GM18508 (cell line): ENCODE measurements around the gene EEF1A2.

Experiments
- ATAC-seq: cut with Tn5 transposase; IDR thresholded peaks from one replicate; pipeline ENCODE4 v1.9.1; 2021; ENCODE audit warnings: moderate number of reproducible peaks; ENCODE audit not compliant: insufficient read depth, unreplicated experiment

Gene EEF1A2

DNA sequence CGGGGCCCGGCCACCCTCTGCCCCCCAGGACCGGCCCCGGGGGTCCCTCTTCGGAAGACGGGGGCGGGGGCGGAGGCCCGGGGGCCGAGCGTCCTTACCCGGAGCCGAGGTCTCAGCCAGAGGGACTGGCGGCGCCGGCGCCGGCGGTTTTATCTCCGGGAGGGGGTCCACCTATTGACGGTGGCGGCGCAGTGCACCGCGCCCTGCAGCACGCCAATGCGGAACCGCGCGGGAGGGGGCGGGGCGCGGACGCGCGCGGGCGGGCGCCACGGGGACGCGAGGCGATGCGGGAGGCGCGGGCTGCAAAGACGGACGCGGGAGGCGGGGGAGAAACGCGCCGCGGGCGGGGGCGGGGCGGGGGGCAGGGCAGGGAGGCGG lies at the start of gene EEF1A2:
Gene EEF1A2, minus strand, starts transcription at position 124 of the 378 bp plus-strand sequence. CDS start 1,320 bp downstream, outside the sequence.
- no peak for ATAC-seq

GRCh38 chr20:63548542-63548941 lies 49.7 kb upstream of the EEF1A2 start:
- no peak for ATAC-seq

DNA sequence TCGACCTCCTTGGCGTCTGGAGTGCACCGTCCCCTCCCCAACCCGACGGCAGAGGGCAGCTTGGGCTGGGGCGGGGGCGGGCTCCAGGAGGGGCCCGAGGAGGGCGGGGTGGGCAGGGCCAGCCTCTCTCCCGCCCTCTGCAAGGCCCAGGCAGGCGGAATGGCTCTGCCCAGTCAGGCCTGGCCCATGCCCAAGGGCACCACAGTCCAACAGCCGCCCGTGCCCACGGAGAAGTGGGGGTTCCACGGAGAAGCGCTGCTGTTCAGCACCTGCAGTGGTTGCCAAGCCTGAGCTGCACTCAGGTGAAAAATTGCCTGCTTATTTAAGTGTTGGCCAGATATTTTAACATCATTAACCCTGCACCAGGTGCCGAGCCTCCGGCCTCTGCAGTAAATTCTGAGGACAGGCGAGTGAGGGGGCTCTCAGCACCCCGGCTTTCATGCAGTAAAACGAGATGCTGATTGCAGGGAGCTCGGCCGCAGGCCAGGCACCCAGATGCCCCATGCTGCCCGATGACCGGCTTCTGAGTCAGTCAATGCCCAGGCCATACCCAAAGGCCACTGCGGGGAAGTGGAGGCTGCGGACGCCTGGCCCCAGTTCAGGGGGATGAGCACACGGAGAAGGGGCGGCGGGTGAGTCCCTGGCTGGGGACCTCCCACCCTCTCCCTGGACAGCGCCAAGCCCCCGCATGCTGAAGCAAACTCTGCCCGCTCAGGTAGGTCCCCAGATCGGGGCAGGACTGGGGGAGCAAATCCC lies 49.0 kb upstream of the EEF1A2 start, which contains the start of gene SRMS:
Gene SRMS, minus strand, starts transcription at position 25 of the 756 bp plus-strand sequence. CDS start 286 bp downstream, outside the sequence.
- no peak for ATAC-seq

GRCh38 chr20:63546956-63547724 lies 48.3 kb upstream of the EEF1A2 start:
- no peak for ATAC-seq

- ATAC-seq: no peak
These were observed 47.5 kb upstream of the EEF1A2 start for GRCh38 chr20:63546256-63546955.

GRCh38 chr20:63545814-63546213 lies 46.9 kb upstream of the EEF1A2 start:
- no peak for ATAC-seq

DNA sequence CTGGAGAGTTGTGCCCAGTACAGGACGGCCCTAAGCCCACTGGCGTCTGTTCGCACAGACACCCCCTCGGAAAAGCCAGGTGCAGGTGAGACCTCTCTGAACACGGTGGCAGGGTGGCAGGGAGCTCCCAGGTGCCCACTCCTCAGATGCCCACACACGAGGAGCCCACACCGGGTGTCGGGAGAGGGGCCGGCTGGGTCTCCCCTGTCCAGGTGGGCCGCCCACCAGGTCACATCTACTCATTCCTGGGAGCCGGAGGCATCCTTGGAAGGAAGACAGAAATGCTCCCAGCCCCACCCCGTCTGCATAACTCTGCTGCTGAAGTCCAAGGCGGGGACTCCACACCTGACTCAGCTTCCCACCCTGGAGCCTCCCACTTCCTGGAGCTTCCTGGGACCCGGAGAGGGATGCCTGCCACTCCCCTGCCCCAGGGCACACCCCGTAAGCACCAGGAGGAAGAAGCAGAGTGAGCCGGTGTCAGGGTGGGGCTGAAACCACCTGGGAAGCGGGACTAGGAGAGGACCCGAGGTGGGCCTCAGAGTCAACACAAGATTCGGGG lies 46.2 kb upstream of the EEF1A2 start:
- ATAC-seq: no peak

DNA sequence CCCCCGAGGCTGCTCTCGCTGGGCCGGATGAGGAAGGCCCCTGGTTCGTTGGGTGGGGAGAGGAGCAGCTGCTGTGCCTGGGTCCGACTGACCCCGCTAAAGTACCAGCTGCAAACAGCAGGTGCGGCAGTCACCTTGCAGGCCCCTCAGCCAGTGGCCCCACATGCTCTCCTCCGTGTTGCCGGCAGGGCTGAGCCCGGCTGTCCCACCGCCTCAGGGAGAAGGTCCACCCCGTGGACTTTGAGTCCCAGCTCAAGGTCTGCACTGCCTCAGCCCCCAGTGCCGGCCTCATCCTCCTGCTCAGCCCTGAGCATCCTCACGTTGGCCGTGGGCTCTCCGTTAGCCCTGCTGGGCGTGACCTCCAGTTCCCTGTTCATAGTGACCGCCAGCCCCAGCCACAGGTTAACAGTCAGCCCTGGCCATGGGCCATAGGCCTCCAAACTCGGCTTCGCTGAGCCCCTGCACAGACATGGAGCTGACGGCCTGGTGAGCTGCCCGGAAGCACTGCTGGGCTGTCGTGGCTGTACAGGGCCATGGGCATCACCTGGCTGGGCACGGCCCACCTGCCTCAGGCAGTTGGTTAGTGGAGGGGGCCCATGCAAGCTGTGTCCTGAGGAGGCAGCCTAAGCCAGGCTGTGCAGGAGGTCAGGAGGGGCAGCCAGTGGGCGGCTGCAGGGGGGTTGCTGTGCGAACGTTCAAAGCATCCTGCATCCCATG lies 45.5 kb upstream of the EEF1A2 start:
- ATAC-seq: no peak

DNA sequence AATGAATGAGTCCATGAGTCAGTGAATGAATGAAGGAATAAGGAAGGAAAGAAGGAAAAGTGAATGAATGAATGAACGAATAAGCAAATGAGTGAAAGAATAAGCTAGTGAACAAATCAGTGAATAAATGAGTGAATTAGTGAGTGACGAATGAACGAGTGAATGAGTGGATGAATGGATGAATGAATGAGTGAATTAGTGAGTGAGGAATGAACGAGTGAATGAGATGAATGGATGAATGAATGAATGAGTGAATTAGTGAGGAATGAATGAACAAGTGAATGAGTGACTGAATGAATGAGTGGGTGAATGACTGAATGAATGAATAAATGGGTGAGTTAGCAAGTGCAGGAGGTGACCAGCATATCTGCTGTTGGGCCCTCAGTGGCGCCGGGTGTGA lies 44.9 kb upstream of the EEF1A2 start:
- ATAC-seq: no peak

DNA sequence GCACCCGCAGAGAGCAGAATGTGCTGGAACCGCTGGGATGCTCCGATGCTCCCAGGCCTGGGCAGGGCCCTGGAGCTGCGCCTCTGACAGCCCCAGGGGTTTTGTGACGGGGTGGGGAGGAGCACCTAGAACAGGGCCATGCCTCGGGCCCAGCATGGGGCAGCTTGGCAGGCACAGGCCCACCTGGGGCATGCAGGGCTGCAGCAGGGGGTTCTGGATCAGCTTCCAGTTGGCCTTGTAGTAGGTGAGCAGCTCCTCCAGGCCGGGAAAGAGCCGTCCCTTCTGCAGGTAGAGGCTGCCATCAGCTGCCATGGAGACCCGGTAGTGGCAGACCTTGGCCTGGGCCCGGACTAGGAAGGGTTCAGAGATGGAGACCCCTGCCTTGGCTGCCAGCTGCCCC lies 44.2 kb upstream of the EEF1A2 start:
- no peak for ATAC-seq

DNA sequence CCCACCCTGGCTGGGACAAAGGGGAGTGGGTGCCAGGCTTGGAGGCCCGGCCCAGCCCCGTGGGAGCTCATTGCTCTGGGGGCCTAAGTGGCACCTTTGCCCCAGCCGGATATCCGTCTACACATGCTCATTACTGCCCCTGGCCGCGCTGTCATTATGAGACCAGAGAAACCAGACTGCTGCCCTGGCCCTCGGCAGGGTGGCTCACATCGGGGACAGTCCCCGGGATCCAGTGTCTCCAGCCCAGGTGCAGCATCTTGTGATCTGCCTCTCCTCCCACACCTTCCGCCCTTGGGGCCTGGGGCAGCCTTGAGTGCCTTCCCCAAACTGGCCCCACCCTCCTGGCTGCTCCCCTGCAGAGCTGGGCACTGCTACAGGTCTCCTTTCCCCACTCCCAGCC lies 43.8 kb upstream of the EEF1A2 start:
- no peak for ATAC-seq

DNA sequence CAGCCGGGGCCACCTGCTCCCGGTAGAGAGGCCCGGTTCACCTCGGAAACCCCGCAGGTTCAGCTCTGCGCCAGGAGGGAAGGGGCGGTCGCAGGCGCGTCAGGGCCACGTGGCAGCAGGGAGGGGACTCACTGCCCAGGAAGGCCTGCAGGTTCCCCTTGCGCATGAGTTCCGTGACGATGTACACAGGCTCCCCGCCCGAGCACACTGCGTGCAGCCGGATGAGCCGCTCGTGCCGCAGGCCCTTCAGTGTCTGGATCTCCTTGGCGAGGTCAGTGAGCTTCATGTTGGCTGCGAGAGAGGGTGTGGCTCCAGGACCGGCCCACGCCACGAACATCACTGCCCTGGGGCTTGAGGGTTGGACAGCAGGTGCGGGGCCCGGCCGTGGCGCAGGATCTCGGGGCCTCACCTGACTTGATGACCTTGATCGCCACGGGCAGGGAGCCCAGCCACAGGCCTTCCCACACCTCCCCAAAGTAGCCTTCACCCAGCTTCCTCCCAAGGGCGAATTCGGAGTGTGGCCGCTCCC lies 43.2 kb upstream of the EEF1A2 start:
- no peak for ATAC-seq

GRCh38 chr20:63541371-63541770 lies 42.5 kb upstream of the EEF1A2 start:
- ATAC-seq: no peak

GRCh38 chr20:63540417-63541186 lies 41.7 kb upstream of the EEF1A2 start:
- no peak for ATAC-seq

- no peak for ATAC-seq
These were observed 40.8 kb upstream of the EEF1A2 start for GRCh38 chr20:63539441-63540370.

DNA sequence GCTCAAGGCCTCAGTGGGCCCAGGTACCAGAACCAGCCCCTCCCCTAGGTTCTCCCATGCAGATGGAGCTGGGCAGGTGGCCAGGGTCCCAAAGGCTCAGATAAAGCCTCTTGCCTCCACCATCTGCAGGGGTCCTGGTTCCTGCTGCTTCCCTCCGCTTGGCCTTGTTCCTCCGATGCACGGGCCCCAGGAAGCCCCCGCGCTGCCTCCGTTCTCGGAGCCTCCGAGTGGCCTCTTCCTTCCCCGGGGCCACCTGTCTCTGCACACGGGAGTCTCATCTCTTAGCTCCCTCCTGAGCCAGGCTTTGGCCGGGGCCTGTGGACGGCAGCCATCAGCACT lies 40.2 kb upstream of the EEF1A2 start:
- no peak for ATAC-seq

DNA sequence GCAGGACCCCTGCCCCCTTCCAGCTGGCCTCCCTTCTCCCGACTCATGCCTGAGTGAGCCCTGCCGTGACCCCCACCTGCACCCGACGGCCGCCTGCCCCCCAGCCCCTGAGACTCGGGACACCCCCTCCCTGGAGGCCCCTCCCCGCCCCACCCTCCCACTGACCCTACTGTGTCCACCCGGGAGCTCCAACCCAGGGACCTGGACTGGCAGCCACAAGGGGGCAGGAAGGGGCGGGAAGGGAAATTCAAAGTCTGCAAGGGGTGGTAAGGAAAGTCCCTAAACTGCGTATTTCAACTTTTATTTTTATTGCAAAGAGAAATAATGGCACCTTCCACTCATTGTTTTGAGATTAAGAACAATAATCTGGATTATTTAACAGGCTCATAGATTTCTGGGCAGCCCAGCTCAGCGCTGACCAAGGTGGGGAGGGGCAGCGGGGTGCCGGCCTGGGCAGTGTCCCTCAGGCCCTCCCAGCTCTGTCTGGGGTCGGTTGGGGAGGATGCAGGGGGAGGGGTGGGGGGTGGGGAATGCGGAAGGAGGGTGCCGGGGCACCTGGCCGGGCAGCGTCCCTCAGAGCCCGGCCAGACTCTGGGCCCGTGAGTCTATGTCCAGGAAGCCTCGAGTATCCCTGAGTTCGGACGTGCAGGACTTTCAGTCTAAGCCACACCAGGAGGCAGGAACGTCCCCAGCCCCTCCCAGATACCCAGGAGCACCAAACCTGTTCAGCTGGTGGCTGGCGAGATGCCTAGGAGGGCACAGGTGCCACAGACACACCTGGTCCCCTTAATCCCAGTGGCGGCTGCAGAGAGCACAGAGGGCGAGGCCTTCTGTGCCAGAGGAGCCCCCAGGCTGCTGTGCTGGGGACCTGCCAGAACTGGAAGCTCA lies 39.6 kb upstream of the EEF1A2 start:
- no peak for ATAC-seq
